Type B pancreatic cell (in vitro differentiated cells): ENCODE data around the gene MAST4. TPM values are rescaled to one million over a fixed set of nuclear protein-coding genes. Genes with fewer than 3 reads are reported as not detected.

Experiments used
- DNase-seq: peaks from one replicate; pipeline ENCODE4 v3.0.0; 2021; ENCODE audit warnings: mixed read lengths; ENCODE audit not compliant: unreplicated experiment; ENCODE audit errors: extremely low spot score
- H3K27ac Mint-ChIP-seq: 2 replicates; pipeline ENCODE4 v1.8.0; 2021; ENCODE audit warnings: mild to moderate bottlenecking, mixed read lengths
- H3K27me3 Mint-ChIP-seq: 2 replicates; pipeline ENCODE4 v1.8.0; 2021; ENCODE audit warnings: mixed read lengths
- H3K36me3 Mint-ChIP-seq: 2 replicates; pipeline ENCODE4 v1.8.0; 2021; ENCODE audit warnings: mixed read lengths
- H3K4me1 Mint-ChIP-seq: one replicate; pipeline ENCODE4 v1.8.0; 2021; ENCODE audit warnings: mixed read lengths; ENCODE audit not compliant: unreplicated experiment
- H3K4me3 Mint-ChIP-seq: 2 replicates; pipeline ENCODE4 v1.8.0; 2021; ENCODE audit warnings: mild to moderate bottlenecking, mixed read lengths
- H3K9me3 Mint-ChIP-seq: 2 replicates; pipeline ENCODE4 v1.8.0; 2021; ENCODE audit warnings: mixed read lengths
- total RNA-seq: library from RNA; stranded (reverse); gene quantifications from 2 replicates; pipeline ENCODE4 v1.2.1, GENCODE V29; 2021; ENCODE audit warnings: low replicate concordance
- TF ChIP-seq, protein P1 (sequence below): fragments of 200-600 bp; sonication (generic); conservative IDR thresholded peaks from 2 replicates; pipeline ENCODE4 v1.5.0; 2021; ENCODE audit warnings: antibody characterized with exemption, mild to moderate bottlenecking

Gene MAST4
- total RNA-seq, 1 donor from 2014 or later, result 23.0 TPM

DNA sequence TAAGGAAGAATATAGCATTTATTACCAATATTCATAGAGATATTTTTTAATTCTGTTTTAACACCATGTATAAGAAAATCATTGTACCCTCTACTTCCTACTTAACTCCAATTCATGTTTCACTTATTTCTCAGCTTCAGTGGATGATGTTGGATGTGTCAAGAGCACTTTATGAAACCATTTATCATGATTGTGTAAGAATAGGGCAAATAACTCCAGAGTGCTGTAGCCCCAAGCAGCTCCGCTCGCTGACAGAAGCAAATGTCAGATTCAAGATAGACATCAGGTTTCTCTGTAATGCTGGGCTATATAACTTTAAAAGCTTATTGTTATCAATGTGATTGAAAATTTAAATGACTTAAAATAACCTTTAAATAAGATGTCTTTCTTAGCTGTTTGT is 50.4 kb downstream of the MAST4 start:
- Mint-ChIP-seq H3K4me3 (no peak overlapping the region), H3K36me3 (no peaks in the 10 kb centered on the region), H3K4me1 (no peaks in the 10 kb centered on the region), H3K27me3 (no peaks in the 10 kb centered on the region), H3K27ac (no peak overlapping the region), H3K9me3 (no peaks in the 10 kb centered on the region)
- TF ChIP-seq, protein P1, sequence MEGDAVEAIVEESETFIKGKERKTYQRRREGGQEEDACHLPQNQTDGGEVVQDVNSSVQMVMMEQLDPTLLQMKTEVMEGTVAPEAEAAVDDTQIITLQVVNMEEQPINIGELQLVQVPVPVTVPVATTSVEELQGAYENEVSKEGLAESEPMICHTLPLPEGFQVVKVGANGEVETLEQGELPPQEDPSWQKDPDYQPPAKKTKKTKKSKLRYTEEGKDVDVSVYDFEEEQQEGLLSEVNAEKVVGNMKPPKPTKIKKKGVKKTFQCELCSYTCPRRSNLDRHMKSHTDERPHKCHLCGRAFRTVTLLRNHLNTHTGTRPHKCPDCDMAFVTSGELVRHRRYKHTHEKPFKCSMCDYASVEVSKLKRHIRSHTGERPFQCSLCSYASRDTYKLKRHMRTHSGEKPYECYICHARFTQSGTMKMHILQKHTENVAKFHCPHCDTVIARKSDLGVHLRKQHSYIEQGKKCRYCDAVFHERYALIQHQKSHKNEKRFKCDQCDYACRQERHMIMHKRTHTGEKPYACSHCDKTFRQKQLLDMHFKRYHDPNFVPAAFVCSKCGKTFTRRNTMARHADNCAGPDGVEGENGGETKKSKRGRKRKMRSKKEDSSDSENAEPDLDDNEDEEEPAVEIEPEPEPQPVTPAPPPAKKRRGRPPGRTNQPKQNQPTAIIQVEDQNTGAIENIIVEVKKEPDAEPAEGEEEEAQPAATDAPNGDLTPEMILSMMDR, result no peak
- no peak for DNase-seq

DNA sequence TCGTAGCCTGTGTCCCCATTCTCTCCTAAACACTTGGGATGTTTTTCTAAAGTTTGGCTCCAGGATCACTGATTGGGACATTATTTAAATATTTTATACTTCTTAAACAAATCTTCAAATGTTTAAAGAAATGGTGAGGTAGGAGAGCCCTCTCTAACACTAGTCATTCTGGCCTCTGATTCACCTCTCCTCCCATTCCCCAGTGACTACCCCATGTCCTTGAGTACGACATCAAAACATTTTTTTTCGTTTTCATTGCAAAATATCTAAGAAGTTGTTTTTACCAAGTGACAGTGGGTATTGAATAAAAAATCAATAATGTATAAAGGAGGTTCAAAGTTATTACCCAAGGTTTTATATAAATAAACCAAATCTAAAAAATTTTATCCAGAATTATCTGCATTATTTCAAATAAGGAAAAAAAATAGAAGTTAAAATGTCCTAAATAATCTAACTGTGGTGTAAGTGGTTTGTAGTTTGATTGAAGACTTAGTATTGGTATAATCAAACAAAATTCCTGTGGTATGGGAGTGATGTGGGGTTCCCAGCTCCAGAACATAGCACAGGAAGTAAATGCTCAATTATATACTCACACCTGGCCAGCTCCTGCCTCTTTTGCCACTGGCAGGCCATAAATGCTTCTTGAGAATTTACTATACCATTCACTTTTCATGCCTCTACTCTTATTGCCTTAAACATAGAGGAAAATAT is 51.1 kb downstream of the MAST4 start:
- no peak for DNase-seq
- H3K36me3 Mint-ChIP-seq, result no peaks in the 10 kb centered on the region
- no peaks in the 10 kb centered on the region for H3K9me3 Mint-ChIP-seq
- H3K27me3 Mint-ChIP-seq, result no peaks in the 10 kb centered on the region
- H3K27ac Mint-ChIP-seq, result no peak overlapping the region
- H3K4me1 Mint-ChIP-seq, result no peaks in the 10 kb centered on the region
- no peak overlapping the region for H3K4me3 Mint-ChIP-seq
- TF ChIP-seq, protein P1, result no peak

DNA sequence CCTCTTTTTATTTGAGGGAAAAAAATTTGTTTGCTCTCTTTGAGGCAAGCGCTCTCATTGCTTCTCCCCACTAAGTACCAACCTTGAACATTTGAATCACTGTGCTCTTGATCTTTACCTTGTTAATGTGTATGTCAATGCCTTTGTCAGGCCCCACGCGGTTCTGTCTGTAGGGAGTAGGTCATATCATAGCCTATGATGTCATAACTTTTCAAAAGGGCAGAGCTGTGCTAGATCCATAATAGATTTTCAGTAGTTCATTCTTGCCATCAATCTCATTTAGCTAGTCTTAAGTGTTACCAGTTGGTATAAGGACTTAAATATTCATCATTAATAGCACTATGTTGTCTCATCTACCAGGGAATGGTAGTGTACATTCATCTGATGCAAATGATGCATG is 56.6 kb downstream of the MAST4 start:
- no peaks in the 10 kb centered on the region for H3K27me3 Mint-ChIP-seq
- TF ChIP-seq, protein P1, result no peak
- no peaks in the 10 kb centered on the region for H3K36me3 Mint-ChIP-seq
- H3K9me3 Mint-ChIP-seq, result no peaks in the 10 kb centered on the region
- DNase-seq, result no peak
- no peaks in the 10 kb centered on the region for H3K4me1 Mint-ChIP-seq
- H3K27ac Mint-ChIP-seq, result no peak overlapping the region
- no peak overlapping the region for H3K4me3 Mint-ChIP-seq

DNA sequence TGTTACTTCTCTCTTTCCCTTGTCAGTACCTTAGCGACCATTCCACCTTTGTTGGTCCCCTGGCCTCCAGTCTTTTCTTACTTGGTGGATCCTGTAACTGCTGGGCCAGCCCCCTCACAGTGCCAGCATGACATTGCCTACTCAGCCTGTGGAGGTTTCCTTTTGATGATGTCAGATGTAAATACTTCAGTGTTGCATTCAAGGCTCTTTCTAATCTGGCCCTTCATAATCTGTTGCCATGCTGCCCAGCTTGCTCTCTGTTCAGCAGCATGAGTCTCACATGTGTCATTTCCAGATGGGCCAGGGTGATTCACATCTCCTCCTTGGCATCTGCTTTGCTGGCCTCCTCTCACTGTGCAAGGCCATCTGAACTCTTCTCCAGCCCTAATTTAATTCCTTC is 57.1 kb downstream of the MAST4 start:
- H3K36me3 Mint-ChIP-seq, result no peaks in the 10 kb centered on the region
- no peaks in the 10 kb centered on the region for H3K4me1 Mint-ChIP-seq
- no peaks in the 10 kb centered on the region for H3K9me3 Mint-ChIP-seq
- DNase-seq, result no peak
- H3K4me3 Mint-ChIP-seq, result no peak overlapping the region
- H3K27me3 Mint-ChIP-seq, result no peaks in the 10 kb centered on the region
- TF ChIP-seq, protein P1, result no peak
- no peak overlapping the region for H3K27ac Mint-ChIP-seq

DNA sequence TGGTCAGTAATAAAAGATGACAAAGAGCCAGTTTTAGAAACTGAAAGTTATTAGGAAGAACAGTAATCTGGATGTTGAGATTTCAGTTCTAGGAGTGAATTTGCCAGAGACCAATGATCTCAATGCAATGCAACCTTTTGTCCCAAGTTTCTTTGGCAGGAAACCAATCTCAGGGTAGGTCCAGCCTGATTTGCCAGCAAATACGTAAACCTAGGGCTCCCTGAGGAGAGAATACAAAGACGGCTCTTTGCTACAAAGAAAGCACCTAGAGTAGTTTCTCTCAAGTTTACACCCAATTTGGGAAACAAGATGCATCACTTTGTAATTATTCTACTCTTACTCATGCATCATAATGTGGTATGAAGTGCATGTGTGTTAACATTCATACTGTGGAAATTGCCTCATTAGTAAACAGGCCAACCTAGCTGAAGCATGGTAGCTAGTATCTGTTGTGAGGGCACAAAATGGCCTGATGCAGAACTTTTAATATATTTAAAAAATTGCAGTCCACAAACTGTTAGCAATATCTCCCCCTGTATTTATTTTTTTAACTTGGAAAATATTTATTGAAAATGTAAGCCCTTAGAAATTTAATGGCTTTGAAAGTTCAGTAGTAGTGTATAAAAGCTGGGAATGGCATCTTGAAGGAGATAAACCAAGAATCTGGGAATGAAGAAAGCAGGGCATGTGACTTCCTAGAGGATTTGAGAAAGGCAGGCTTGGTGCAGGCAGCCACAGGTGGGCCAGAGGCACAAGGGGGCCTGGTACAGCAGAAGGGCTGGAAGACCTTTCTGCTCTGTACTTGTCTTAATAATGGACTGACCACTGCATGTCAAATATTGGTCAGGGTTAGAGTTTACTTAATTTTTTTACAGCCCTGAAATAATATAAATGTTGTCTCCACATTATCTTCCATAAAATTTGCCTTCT is 59.5 kb downstream of the MAST4 start:
- DNase-seq, result no peak
- no peak overlapping the region for H3K4me3 Mint-ChIP-seq
- H3K27ac Mint-ChIP-seq, result no peak overlapping the region
- no peaks in the 10 kb centered on the region for H3K27me3 Mint-ChIP-seq
- TF ChIP-seq, protein P1, result no peak
- no peaks in the 10 kb centered on the region for H3K9me3 Mint-ChIP-seq
- H3K36me3 Mint-ChIP-seq, result no peaks in the 10 kb centered on the region
- no peaks in the 10 kb centered on the region for H3K4me1 Mint-ChIP-seq
